Measurements from ENCODE around the gene PHKG1.

DNA sequence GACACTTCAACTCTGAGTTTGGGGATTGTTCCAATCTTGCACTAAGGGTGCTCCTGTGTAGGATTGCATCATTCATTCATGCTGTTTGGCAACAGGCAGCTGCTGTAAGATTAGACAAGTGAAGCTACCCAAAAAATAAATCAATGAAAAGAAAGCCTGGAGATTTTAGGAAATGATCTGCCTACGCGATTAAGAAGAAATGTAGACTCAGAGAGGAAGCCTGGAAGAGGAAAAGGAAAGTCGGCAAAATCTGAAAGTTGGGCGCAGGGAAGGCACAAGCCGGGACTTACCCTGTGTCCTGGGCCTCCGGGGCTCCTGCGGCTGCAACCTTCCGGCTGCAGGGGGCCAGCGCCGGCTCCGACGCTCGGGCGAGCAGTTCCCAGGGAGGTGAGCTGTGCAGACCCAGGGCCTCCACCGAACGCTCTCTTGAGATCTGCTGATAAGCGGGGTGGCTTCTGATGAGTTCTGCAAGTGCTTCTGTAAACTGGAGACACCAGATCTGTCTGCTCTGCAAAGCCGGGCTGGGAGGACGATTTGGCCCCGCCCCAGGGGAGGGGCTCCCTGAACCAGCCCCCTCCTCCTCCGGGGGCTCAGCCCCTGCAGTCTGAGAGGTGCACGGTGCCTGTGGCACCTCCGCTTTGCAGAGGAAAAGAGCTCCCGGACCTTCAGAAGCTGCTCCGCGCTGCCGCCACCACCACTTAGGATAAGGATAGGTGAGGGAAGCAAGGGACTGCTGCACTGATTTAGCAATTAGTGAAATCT, 58.9 kb downstream of the PHKG1 start:
- TF ChIP-seq, protein P1, sequence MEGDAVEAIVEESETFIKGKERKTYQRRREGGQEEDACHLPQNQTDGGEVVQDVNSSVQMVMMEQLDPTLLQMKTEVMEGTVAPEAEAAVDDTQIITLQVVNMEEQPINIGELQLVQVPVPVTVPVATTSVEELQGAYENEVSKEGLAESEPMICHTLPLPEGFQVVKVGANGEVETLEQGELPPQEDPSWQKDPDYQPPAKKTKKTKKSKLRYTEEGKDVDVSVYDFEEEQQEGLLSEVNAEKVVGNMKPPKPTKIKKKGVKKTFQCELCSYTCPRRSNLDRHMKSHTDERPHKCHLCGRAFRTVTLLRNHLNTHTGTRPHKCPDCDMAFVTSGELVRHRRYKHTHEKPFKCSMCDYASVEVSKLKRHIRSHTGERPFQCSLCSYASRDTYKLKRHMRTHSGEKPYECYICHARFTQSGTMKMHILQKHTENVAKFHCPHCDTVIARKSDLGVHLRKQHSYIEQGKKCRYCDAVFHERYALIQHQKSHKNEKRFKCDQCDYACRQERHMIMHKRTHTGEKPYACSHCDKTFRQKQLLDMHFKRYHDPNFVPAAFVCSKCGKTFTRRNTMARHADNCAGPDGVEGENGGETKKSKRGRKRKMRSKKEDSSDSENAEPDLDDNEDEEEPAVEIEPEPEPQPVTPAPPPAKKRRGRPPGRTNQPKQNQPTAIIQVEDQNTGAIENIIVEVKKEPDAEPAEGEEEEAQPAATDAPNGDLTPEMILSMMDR (IDR thresholded peaks at IDR 0.05; ENCODE audit: insufficient read depth, low read length), result no peak
- TF ChIP-seq POLR2AphosphoS5 (IDR thresholded peaks at IDR 0.05; ENCODE audit: low read depth) (no peak), GABPA (IDR thresholded peaks at IDR 0.05; ENCODE audit: low read depth) (0 out of 2 replicates have a peak, but pooled peaks have one; percentile 11), SPI1 (IDR thresholded peaks at IDR 0.05; ENCODE audit: borderline replicate concordance, low read depth) (no peak)
- TF ChIP-seq, protein P2, sequence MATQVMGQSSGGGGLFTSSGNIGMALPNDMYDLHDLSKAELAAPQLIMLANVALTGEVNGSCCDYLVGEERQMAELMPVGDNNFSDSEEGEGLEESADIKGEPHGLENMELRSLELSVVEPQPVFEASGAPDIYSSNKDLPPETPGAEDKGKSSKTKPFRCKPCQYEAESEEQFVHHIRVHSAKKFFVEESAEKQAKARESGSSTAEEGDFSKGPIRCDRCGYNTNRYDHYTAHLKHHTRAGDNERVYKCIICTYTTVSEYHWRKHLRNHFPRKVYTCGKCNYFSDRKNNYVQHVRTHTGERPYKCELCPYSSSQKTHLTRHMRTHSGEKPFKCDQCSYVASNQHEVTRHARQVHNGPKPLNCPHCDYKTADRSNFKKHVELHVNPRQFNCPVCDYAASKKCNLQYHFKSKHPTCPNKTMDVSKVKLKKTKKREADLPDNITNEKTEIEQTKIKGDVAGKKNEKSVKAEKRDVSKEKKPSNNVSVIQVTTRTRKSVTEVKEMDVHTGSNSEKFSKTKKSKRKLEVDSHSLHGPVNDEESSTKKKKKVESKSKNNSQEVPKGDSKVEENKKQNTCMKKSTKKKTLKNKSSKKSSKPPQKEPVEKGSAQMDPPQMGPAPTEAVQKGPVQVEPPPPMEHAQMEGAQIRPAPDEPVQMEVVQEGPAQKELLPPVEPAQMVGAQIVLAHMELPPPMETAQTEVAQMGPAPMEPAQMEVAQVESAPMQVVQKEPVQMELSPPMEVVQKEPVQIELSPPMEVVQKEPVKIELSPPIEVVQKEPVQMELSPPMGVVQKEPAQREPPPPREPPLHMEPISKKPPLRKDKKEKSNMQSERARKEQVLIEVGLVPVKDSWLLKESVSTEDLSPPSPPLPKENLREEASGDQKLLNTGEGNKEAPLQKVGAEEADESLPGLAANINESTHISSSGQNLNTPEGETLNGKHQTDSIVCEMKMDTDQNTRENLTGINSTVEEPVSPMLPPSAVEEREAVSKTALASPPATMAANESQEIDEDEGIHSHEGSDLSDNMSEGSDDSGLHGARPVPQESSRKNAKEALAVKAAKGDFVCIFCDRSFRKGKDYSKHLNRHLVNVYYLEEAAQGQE (IDR thresholded peaks at IDR 0.05; ENCODE audit: insufficient replicate concordance, low read depth), result no peak
